HFFc6 (cell line): ENCODE data around the gene ADGRB3. TPM values are rescaled to one million over a fixed set of nuclear protein-coding genes. Genes with fewer than 3 reads are reported as not detected.

Experiments used
- DNase-seq: peaks from one replicate; pipeline ENCODE4 v3.0.0-alpha.2; 2018
- H3K27ac Mint-ChIP-seq: 2 replicates; pipeline ENCODE4 v1.8.0; 2020; ENCODE audit warnings: mild to moderate bottlenecking, mixed read lengths
- H3K27me3 Mint-ChIP-seq: 2 replicates; pipeline ENCODE4 v1.8.0; 2021; ENCODE audit warnings: mild to moderate bottlenecking, moderate library complexity, mixed read lengths; ENCODE audit not compliant: insufficient read depth
- H3K36me3 Mint-ChIP-seq: 2 replicates; pipeline ENCODE4 v1.8.0; 2021; ENCODE audit warnings: low read depth, mixed read lengths
- H3K4me1 Mint-ChIP-seq: 2 replicates; pipeline ENCODE4 v1.8.0; 2020; ENCODE audit warnings: low read depth, mixed read lengths
- H3K4me3 Mint-ChIP-seq: 2 replicates; pipeline ENCODE4 v1.8.0; 2020; ENCODE audit warnings: mild to moderate bottlenecking, moderate library complexity, mixed read lengths
- H3K9me3 Mint-ChIP-seq: 2 replicates; pipeline ENCODE4 v1.8.0; 2020; ENCODE audit warnings: mild to moderate bottlenecking, mixed read lengths
- total RNA-seq, 6 experiments: library from RNA; stranded (reverse); fragmentation: NEBNext Ultra II Directional; extraction: Animal tissue kit (Norgen Biotek cat#: 25700); gene quantifications; 2 replicates in 1 of 6; 3 replicates in 5 of 6; pipeline ENCODE4 v1.2.3, GENCODE V29; 2021
- TF ChIP-seq, protein P1 (sequence below): fragments of 200-600 bp; sonication (generic); IDR thresholded peaks from 2 replicates; pipeline ENCODE4 v1.5.0; 2021; ENCODE audit warnings: antibody characterized with exemption, mild to moderate bottlenecking

ADGRB3 gene
- total RNA-seq, 6 experiments from 2014 or later = 0.05 to 0.07 (median 0.05) TPM; not detected in 3

DNA sequence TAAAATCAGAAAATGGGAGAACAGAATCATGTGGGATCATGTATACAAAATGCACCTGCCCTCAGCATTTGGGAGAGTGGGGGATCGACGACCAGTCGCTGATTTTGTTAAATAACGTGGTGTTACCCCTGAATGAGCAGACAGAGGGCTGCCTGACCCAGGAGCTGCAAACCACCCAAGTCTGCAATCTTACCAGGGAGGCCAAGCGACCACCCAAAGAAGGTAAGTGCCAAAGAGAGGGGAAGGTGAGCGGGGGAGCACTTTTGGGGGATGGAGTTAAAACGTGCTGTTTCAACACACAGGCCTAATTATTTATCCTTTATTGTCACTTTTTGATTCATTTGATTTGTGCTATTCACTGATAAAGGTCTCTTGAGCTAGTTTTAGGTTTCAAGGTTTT, 4.1 kb downstream of the ADGRB3 start:
- Mint-ChIP-seq H3K27ac (no peak overlapping the region), H3K9me3 (no peaks in the 10 kb centered on the region), H3K27me3 (peaks cover 11% of the 10 kb centered on the region), H3K4me1 (peaks cover 15% of the 10 kb centered on the region), H3K36me3 (no peaks in the 10 kb centered on the region), H3K4me3 (no peak overlapping the region)
- DNase-seq = no peak
- TF ChIP-seq, protein P1, sequence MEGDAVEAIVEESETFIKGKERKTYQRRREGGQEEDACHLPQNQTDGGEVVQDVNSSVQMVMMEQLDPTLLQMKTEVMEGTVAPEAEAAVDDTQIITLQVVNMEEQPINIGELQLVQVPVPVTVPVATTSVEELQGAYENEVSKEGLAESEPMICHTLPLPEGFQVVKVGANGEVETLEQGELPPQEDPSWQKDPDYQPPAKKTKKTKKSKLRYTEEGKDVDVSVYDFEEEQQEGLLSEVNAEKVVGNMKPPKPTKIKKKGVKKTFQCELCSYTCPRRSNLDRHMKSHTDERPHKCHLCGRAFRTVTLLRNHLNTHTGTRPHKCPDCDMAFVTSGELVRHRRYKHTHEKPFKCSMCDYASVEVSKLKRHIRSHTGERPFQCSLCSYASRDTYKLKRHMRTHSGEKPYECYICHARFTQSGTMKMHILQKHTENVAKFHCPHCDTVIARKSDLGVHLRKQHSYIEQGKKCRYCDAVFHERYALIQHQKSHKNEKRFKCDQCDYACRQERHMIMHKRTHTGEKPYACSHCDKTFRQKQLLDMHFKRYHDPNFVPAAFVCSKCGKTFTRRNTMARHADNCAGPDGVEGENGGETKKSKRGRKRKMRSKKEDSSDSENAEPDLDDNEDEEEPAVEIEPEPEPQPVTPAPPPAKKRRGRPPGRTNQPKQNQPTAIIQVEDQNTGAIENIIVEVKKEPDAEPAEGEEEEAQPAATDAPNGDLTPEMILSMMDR = no peak

- TF ChIP-seq, protein P1 = no peak
- H3K4me3 Mint-ChIP-seq = peak overlapping the region; percentile 53; the same call in 1 of the 2 replicates
- H3K27ac Mint-ChIP-seq = no peak overlapping the region
- H3K27me3 Mint-ChIP-seq = peaks cover 7% of the 10 kb centered on the region
- DNase-seq = no peak
- H3K9me3 Mint-ChIP-seq = no peaks in the 10 kb centered on the region
- peaks cover 10% of the 10 kb centered on the region for H3K4me1 Mint-ChIP-seq
- no peaks in the 10 kb centered on the region for H3K36me3 Mint-ChIP-seq
Observed at GRCh38 chr6:68639826-68640490, 4.9 kb downstream of the ADGRB3 start.

DNA sequence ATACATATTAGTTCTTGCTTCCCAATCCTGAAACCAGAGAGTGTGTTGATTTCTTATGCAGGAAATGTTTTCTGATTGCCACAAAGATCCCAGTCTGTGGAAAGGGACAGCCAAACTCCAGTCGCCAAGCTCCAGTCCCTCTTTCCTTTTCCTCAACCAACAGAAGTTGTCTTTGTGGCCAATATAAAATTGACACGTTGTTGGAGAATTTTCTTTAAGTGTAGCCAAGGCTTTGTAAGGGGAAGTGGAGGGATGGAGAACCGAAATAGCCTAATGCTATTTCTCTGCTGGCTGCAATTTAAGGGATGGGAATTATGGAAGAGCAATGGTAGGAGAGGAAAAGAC, 5.4 kb downstream of the ADGRB3 start:
- H3K4me1 Mint-ChIP-seq = peaks cover 8% of the 10 kb centered on the region
- no peaks in the 10 kb centered on the region for H3K36me3 Mint-ChIP-seq
- peak overlapping the region; percentile 53; the same call in 1 of the 2 replicates for H3K4me3 Mint-ChIP-seq
- TF ChIP-seq, protein P1 = no peak
- no peak overlapping the region for H3K27ac Mint-ChIP-seq
- DNase-seq = no peak
- no peaks in the 10 kb centered on the region for H3K9me3 Mint-ChIP-seq
- H3K27me3 Mint-ChIP-seq = peaks cover 7% of the 10 kb centered on the region

DNA sequence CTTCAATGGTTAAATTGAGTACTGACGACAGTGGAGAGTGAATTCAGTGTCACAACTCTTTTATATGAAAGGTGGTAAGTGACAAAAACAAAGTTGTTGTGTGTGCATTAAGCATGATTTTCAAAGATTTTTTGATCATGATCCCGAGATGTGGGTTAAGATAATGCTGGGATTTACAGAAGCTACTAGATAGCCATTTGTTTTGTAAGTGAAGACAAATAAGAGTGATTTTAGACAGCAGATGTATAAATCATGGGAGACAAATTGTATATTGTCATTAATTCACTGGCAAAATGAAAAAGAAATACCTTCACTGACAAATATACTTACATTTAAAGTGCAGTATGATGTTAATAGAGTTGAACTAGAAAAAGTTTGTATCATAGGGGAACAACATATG, 6.1 kb downstream of the ADGRB3 start:
- TF ChIP-seq, protein P1 = no peak
- peaks cover 3% of the 10 kb centered on the region for H3K27me3 Mint-ChIP-seq
- no peaks in the 10 kb centered on the region for H3K9me3 Mint-ChIP-seq
- no peaks in the 10 kb centered on the region for H3K36me3 Mint-ChIP-seq
- no peak overlapping the region for H3K4me3 Mint-ChIP-seq
- H3K4me1 Mint-ChIP-seq = peaks cover 1% of the 10 kb centered on the region
- no peak for DNase-seq
- no peak overlapping the region for H3K27ac Mint-ChIP-seq

DNA sequence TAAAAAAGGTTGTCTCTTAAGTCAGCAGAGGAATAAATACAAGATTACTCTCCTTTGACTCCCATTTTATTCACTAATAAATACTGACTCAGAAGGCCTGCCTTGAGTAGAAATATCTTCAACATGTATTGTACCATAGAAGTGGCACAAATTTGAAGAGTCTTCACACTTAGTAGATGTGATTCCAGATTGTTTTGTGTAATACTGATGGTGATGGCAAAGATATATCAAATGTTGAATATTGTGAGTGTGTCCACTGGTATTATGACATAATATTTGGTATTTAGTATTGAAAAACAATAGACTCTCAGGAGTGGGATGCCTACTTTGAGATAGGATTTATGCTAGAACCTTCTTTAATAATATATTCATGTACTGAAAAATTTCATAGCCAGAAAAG, 7.0 kb downstream of the ADGRB3 start:
- Mint-ChIP-seq H3K27ac (no peak overlapping the region), H3K9me3 (no peaks in the 10 kb centered on the region; the same call in 1 of the 2 replicates), H3K36me3 (no peaks in the 10 kb centered on the region), H3K27me3 (peaks cover 2% of the 10 kb centered on the region), H3K4me3 (no peak overlapping the region), H3K4me1 (no peaks in the 10 kb centered on the region)
- no peak for DNase-seq
- TF ChIP-seq, protein P1 = no peak
